GM12801 (cell line): ENCODE measurements around the gene CMC1.

Source experiments
- CTCF ChIP-seq: IDR thresholded peaks from one replicate; pipeline ENCODE4 v1.5.1; 2011; ENCODE audit warnings: control low read depth; ENCODE audit not compliant: insufficient read length; ENCODE audit errors: extremely low read depth

The CMC1 gene

GRCh38 chr3:28349469-28350000 lies 108.1 kb downstream of the CMC1 start:
- TF ChIP-seq CTCF, result no peak
